ENCODE measurements around the gene PPP2CA. TPM values are rescaled to one million over a fixed set of nuclear protein-coding genes. Genes with fewer than 3 reads are reported as not detected.
"Not testable (repeated sequence)": the region's sequence is repeated elsewhere in the genome, so short reads cannot be mapped to it uniquely, and the experiment has no call there.

PPP2CA gene
- total RNA-seq, 1 donor from 2014 or later, result 144 TPM

- ATAC-seq, result no peak
These were observed 37.8 kb downstream of the PPP2CA start for GRCh38 chr5:134188092-134188491.

- ATAC-seq, result peak; percentile 87
These were observed 41.4 kb downstream of the PPP2CA start for GRCh38 chr5:134184155-134185135.

- ATAC-seq, result no peak
These were observed 42.4 kb downstream of the PPP2CA start for GRCh38 chr5:134183481-134183880.

GRCh38 chr5:134178096-134178419, 47.8 kb downstream of the PPP2CA start:
- no peak for ATAC-seq

GRCh38 chr5:134177369-134178095, 48.3 kb downstream of the PPP2CA start:
- ATAC-seq, result peak; percentile 81

- peak; percentile 84 for ATAC-seq
These were observed 49.1 kb downstream of the PPP2CA start, which contains the start of gene SKP1 for GRCh38 chr5:134176511-134177368. Gene SKP1 (minus strand): TSS chr5:134176950. CDS start chr5:134174022, 2,928 bp downstream.

- peak; percentile 3 for ATAC-seq
These were observed 49.9 kb downstream of the PPP2CA start for GRCh38 chr5:134175921-134176510.

- ATAC-seq, result no peak
These were observed 50.7 kb downstream of the PPP2CA start for GRCh38 chr5:134174841-134175839.

- no peak for ATAC-seq
These were observed 53.9 kb downstream of the PPP2CA start for GRCh38 chr5:134171972-134172371.

GRCh38 chr5:134162592-134162991, 63.3 kb downstream of the PPP2CA start:
- ATAC-seq, result no peak

GRCh38 chr5:134161513-134162395, 64.1 kb downstream of the PPP2CA start:
- ATAC-seq, result no peak

- ATAC-seq, result no peak
These were observed 72.2 kb downstream of the PPP2CA start for GRCh38 chr5:134153657-134154056.

GRCh38 chr5:134153241-134153640, 72.6 kb downstream of the PPP2CA start:
- no peak for ATAC-seq

- ATAC-seq, result not testable (repeated sequence)
These were observed 73.6 kb downstream of the PPP2CA start for GRCh38 chr5:134152173-134152832.

GRCh38 chr5:134151723-134152122, 74.2 kb downstream of the PPP2CA start:
- ATAC-seq, result no peak

- ATAC-seq, result no peak
These were observed 76.1 kb downstream of the PPP2CA start for GRCh38 chr5:134149571-134150303.

- ATAC-seq, result no peak
These were observed 76.8 kb downstream of the PPP2CA start for GRCh38 chr5:134148986-134149539.

GRCh38 chr5:134148316-134148715, 77.6 kb downstream of the PPP2CA start:
- ATAC-seq, result no peak

Measured in esophagus mucosa (tissue), 1 donor.